GM23338 (cell line): Measurements from ENCODE around the gene TGFBR3. TPM values are rescaled to one million over a fixed set of nuclear protein-coding genes. Genes with fewer than 3 reads are reported as not detected.
A peak's percentile ranks its signal among the peaks of the same experiment; 100 is the strongest.

Source experiments
- ATAC-seq: fragments of 200-7000 bp; cut with Tn5 transposase; 3 replicates; pipeline ENCODE4 v1.9.1; 2020
- DNase-seq: peaks from one replicate; pipeline ENCODE4 v3.0.0-alpha.2; 2015; ENCODE audit warnings: low spot score
- H2AFZ ChIP-seq: fragments of 200-600 bp; sonication (generic); 2 replicates; pipeline ENCODE4 v1.8.0; 2016; ENCODE audit warnings: antibody characterized with exemption, mild to moderate bottlenecking, moderate library complexity
- H3F3A ChIP-seq: fragments of 200-600 bp; sonication (generic); replicated peaks from 2 replicates; pipeline ENCODE4 v1.8.0; 2017; ENCODE audit warnings: antibody characterized with exemption, mixed run types, low read depth
- H3K27ac ChIP-seq: fragments of 200-600 bp; sonication (generic); 2 replicates; pipeline ENCODE4 v1.6.1; 2016; ENCODE audit warnings: low read depth
- H3K27me3 ChIP-seq: fragments of 200-600 bp; sonication (generic); 2 replicates; pipeline ENCODE4 v1.8.0; 2016; ENCODE audit warnings: mild to moderate bottlenecking, mixed run types, moderate library complexity; ENCODE audit not compliant: insufficient read depth
- H3K36me3 ChIP-seq: fragments of 200-600 bp; sonication (generic); 2 replicates; pipeline ENCODE4 v1.8.0; 2016; ENCODE audit warnings: mild to moderate bottlenecking; ENCODE audit not compliant: insufficient read depth
- H3K4me1 ChIP-seq: fragments of 200-600 bp; sonication (generic); 2 replicates; pipeline ENCODE4 v1.8.0; 2016; ENCODE audit warnings: mild to moderate bottlenecking, moderate library complexity; ENCODE audit not compliant: insufficient read depth
- H3K4me2 ChIP-seq: fragments of 200-600 bp; sonication (generic); 2 replicates; pipeline ENCODE4 v1.7.1; 2017; ENCODE audit warnings: mixed run types
- H3K4me3 ChIP-seq: fragments of 200-600 bp; sonication (generic); 2 replicates; pipeline ENCODE4 v1.6.1; 2016; ENCODE audit warnings: mixed run types
- H3K79me2 ChIP-seq: fragments of 200-600 bp; sonication (generic); replicated peaks from 2 replicates; pipeline ENCODE4 v1.8.0; 2017; ENCODE audit warnings: mild to moderate bottlenecking; ENCODE audit not compliant: insufficient read depth
- H3K9me2 ChIP-seq: fragments of 200-600 bp; sonication (generic); 2 replicates; pipeline ENCODE4 v1.8.0; 2017; ENCODE audit not compliant: insufficient read depth
- H4K20me1 ChIP-seq: fragments of 200-600 bp; sonication (generic); replicated peaks from 2 replicates; pipeline ENCODE4 v1.8.0; 2017; ENCODE audit warnings: mild to moderate bottlenecking; ENCODE audit not compliant: insufficient read depth
- H3K27ac Mint-ChIP-seq: 2 replicates; pipeline ENCODE4 v1.8.0; 2020; ENCODE audit warnings: inconsistent platforms, mild to moderate bottlenecking, moderate library complexity, mixed read lengths
- H3K27me3 Mint-ChIP-seq: 3 replicates; pipeline ENCODE4 v1.8.0; 2022; ENCODE audit warnings: low read depth, mild to moderate bottlenecking, moderate library complexity, mixed read lengths, inconsistent platforms; ENCODE audit not compliant: insufficient read depth, poor library complexity
- H3K36me3 Mint-ChIP-seq: 3 replicates; pipeline ENCODE4 v1.8.0; 2021; ENCODE audit warnings: low read depth, mild to moderate bottlenecking, inconsistent platforms, moderate library complexity, mixed read lengths
- H3K4me1 Mint-ChIP-seq: 3 replicates; pipeline ENCODE4 v1.8.0; 2020; ENCODE audit warnings: mild to moderate bottlenecking, inconsistent platforms, mixed read lengths
- H3K4me3 Mint-ChIP-seq: 3 replicates; pipeline ENCODE4 v1.8.0; 2021; ENCODE audit warnings: moderate library complexity, mild to moderate bottlenecking, inconsistent platforms, mixed read lengths
- H3K9me3 Mint-ChIP-seq: 3 replicates; pipeline ENCODE4 v1.8.0; 2020; ENCODE audit warnings: moderate library complexity, mild to moderate bottlenecking, inconsistent platforms, mixed read lengths
- CREB1 ChIP-seq: fragments of 250-450 bp; sonication (Bioruptor Pico); IDR thresholded peaks from 2 replicates; pipeline ENCODE4 v1.5.0; 2020; ENCODE audit warnings: low read depth, mild to moderate bottlenecking, moderate library complexity
- ETS1 ChIP-seq: IDR thresholded peaks from 2 replicates; pipeline ENCODE4 v1.6.1; 2016; ENCODE audit warnings: antibody characterized with exemption
- EZH2 ChIP-seq: fragments of 200-600 bp; sonication (generic); IDR thresholded peaks from one replicate; pipeline ENCODE4 v1.8.0; 2017; ENCODE audit warnings: antibody characterized with exemption, mild to moderate bottlenecking, low read depth; ENCODE audit not compliant: unreplicated experiment
- EZH2phosphoT487 ChIP-seq: fragments of 200-600 bp; sonication (generic); IDR thresholded peaks from one replicate; pipeline ENCODE4 v1.8.1; 2018; ENCODE audit warnings: antibody characterized with exemption; ENCODE audit not compliant: unreplicated experiment
- JUNB ChIP-seq: IDR thresholded peaks from one replicate; pipeline ENCODE4 v1.6.1; 2016; ENCODE audit warnings: antibody characterized with exemption; ENCODE audit not compliant: unreplicated experiment
- NANOG ChIP-seq: IDR thresholded peaks from 2 replicates; pipeline ENCODE4 v1.6.1; 2016; ENCODE audit warnings: antibody characterized with exemption, borderline replicate concordance
- POLR2AphosphoS5 ChIP-seq: IDR thresholded peaks from 2 replicates; pipeline ENCODE4 v1.6.1; 2016; ENCODE audit warnings: antibody characterized with exemption, low read depth
- STAT1 ChIP-seq: IDR thresholded peaks from one replicate; pipeline ENCODE4 v1.6.1; 2016; ENCODE audit warnings: antibody characterized with exemption; ENCODE audit not compliant: unreplicated experiment
- ZNF114 ChIP-seq: fragments of 250-450 bp; sonication (Bioruptor Pico); IDR thresholded peaks from 2 replicates; pipeline ENCODE4 v1.5.0; 2020; ENCODE audit warnings: mild to moderate bottlenecking, moderate library complexity
- ZNF331 ChIP-seq: fragments of 250-450 bp; sonication (Bioruptor Pico); IDR thresholded peaks from 2 replicates; pipeline ENCODE4 v1.5.0; 2020; ENCODE audit warnings: low read depth, mild to moderate bottlenecking, moderate library complexity
- long read RNA-seq: library from polyadenylated mRNA; unstranded; transcript quantifications from one replicate; pipeline ENCODE4 v2.0.0, GENCODE V29; 2020; ENCODE audit not compliant: unreplicated experiment
- polyA plus RNA-seq: library from polyadenylated mRNA; unstranded; fragments of >200 nt; fragmentation: Nextera tagmentation; extraction: Ambion mirVana; gene quantifications from 2 replicates; pipeline ENCODE4 v1.2.1, GENCODE V29; 2016
- total RNA-seq: library from RNA; depleted of rRNA; stranded (reverse); fragments of >200 nt; shearing (Covaris generic); gene quantifications from 2 replicates; pipeline ENCODE4 v1.2.3, GENCODE V29; 2014; rRNA removed
- TF ChIP-seq, protein P1 (sequence below): IDR thresholded peaks from one replicate; pipeline ENCODE4 v1.6.1; 2018; ENCODE audit warnings: antibody characterized with exemption; ENCODE audit not compliant: unreplicated experiment
- TF ChIP-seq, protein P2 (sequence below), 2 experiments: fragments of 200-600 bp in 1 of 2; sonication (generic) in 1 of 2; conservative IDR thresholded peaks; 2 replicates each; pipeline versions ENCODE4 v1.5.1 to v1.6.1; 2016 to 2017; ENCODE audit warnings: antibody characterized with exemption in 2 of 2, low read depth in 2 of 2, mild to moderate bottlenecking in 2 of 2, moderate library complexity in 1 of 2
- TF ChIP-seq, protein P3 (sequence below): fragments of 250-450 bp; sonication (Bioruptor Pico); IDR thresholded peaks from 2 replicates; pipeline ENCODE4 v1.5.0; 2020; ENCODE audit warnings: mild to moderate bottlenecking, moderate library complexity

The TGFBR3 gene
- total RNA-seq = 2.1 and 2.9 TPM in 2 replicates
- polyA plus RNA-seq = 1.2 and 1.7 TPM in 2 replicates
- long read RNA-seq = 0 reads

- no peaks in the 10 kb centered on the region for H3F3A ChIP-seq
- no peaks in the 10 kb centered on the region for H3K79me2 ChIP-seq
- Mint-ChIP-seq H3K27me3 (peaks cover 36% of the 10 kb centered on the region), H3K36me3 (no peaks in the 10 kb centered on the region; the same call in 2 of the 3 replicates), H3K4me1 (peaks cover 12% of the 10 kb centered on the region), H3K4me3 (peak within 1 kb of the TSS; percentile 86), H3K27ac (no peak within 1 kb of the TSS), H3K9me3 (no peaks in the 10 kb centered on the region)
- no peaks in the 10 kb centered on the region for H4K20me1 ChIP-seq
- H3K4me2 ChIP-seq = peak within 1 kb of the TSS; percentile 97
- no peaks in the 10 kb centered on the region for H3K4me1 ChIP-seq
- TF ChIP-seq EZH2 (no peak), STAT1 (no peak), ZNF114 (CRISPR knock-in tag) (no peak), POLR2AphosphoS5 (peak; percentile 52; the same call in 1 of the 2 replicates), JUNB (no peak), NANOG (no peak), EZH2phosphoT487 (no peak), ZNF331 (no peak), CREB1 (CRISPR knock-in tag) (no peak), ETS1 (peak; percentile 18; the same call in 1 of the 2 replicates)
- TF ChIP-seq, protein P1, sequence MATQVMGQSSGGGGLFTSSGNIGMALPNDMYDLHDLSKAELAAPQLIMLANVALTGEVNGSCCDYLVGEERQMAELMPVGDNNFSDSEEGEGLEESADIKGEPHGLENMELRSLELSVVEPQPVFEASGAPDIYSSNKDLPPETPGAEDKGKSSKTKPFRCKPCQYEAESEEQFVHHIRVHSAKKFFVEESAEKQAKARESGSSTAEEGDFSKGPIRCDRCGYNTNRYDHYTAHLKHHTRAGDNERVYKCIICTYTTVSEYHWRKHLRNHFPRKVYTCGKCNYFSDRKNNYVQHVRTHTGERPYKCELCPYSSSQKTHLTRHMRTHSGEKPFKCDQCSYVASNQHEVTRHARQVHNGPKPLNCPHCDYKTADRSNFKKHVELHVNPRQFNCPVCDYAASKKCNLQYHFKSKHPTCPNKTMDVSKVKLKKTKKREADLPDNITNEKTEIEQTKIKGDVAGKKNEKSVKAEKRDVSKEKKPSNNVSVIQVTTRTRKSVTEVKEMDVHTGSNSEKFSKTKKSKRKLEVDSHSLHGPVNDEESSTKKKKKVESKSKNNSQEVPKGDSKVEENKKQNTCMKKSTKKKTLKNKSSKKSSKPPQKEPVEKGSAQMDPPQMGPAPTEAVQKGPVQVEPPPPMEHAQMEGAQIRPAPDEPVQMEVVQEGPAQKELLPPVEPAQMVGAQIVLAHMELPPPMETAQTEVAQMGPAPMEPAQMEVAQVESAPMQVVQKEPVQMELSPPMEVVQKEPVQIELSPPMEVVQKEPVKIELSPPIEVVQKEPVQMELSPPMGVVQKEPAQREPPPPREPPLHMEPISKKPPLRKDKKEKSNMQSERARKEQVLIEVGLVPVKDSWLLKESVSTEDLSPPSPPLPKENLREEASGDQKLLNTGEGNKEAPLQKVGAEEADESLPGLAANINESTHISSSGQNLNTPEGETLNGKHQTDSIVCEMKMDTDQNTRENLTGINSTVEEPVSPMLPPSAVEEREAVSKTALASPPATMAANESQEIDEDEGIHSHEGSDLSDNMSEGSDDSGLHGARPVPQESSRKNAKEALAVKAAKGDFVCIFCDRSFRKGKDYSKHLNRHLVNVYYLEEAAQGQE = no peak
- TF ChIP-seq, protein P2, sequence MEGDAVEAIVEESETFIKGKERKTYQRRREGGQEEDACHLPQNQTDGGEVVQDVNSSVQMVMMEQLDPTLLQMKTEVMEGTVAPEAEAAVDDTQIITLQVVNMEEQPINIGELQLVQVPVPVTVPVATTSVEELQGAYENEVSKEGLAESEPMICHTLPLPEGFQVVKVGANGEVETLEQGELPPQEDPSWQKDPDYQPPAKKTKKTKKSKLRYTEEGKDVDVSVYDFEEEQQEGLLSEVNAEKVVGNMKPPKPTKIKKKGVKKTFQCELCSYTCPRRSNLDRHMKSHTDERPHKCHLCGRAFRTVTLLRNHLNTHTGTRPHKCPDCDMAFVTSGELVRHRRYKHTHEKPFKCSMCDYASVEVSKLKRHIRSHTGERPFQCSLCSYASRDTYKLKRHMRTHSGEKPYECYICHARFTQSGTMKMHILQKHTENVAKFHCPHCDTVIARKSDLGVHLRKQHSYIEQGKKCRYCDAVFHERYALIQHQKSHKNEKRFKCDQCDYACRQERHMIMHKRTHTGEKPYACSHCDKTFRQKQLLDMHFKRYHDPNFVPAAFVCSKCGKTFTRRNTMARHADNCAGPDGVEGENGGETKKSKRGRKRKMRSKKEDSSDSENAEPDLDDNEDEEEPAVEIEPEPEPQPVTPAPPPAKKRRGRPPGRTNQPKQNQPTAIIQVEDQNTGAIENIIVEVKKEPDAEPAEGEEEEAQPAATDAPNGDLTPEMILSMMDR (conservative IDR thresholded peaks at IDR 0.05; ENCODE audit: low read depth in 2 of 2) = 0 out of 4 replicates have a peak, but pooled peaks of 1 of the 2 experiments have one; percentile 8
- TF ChIP-seq, protein P3, sequence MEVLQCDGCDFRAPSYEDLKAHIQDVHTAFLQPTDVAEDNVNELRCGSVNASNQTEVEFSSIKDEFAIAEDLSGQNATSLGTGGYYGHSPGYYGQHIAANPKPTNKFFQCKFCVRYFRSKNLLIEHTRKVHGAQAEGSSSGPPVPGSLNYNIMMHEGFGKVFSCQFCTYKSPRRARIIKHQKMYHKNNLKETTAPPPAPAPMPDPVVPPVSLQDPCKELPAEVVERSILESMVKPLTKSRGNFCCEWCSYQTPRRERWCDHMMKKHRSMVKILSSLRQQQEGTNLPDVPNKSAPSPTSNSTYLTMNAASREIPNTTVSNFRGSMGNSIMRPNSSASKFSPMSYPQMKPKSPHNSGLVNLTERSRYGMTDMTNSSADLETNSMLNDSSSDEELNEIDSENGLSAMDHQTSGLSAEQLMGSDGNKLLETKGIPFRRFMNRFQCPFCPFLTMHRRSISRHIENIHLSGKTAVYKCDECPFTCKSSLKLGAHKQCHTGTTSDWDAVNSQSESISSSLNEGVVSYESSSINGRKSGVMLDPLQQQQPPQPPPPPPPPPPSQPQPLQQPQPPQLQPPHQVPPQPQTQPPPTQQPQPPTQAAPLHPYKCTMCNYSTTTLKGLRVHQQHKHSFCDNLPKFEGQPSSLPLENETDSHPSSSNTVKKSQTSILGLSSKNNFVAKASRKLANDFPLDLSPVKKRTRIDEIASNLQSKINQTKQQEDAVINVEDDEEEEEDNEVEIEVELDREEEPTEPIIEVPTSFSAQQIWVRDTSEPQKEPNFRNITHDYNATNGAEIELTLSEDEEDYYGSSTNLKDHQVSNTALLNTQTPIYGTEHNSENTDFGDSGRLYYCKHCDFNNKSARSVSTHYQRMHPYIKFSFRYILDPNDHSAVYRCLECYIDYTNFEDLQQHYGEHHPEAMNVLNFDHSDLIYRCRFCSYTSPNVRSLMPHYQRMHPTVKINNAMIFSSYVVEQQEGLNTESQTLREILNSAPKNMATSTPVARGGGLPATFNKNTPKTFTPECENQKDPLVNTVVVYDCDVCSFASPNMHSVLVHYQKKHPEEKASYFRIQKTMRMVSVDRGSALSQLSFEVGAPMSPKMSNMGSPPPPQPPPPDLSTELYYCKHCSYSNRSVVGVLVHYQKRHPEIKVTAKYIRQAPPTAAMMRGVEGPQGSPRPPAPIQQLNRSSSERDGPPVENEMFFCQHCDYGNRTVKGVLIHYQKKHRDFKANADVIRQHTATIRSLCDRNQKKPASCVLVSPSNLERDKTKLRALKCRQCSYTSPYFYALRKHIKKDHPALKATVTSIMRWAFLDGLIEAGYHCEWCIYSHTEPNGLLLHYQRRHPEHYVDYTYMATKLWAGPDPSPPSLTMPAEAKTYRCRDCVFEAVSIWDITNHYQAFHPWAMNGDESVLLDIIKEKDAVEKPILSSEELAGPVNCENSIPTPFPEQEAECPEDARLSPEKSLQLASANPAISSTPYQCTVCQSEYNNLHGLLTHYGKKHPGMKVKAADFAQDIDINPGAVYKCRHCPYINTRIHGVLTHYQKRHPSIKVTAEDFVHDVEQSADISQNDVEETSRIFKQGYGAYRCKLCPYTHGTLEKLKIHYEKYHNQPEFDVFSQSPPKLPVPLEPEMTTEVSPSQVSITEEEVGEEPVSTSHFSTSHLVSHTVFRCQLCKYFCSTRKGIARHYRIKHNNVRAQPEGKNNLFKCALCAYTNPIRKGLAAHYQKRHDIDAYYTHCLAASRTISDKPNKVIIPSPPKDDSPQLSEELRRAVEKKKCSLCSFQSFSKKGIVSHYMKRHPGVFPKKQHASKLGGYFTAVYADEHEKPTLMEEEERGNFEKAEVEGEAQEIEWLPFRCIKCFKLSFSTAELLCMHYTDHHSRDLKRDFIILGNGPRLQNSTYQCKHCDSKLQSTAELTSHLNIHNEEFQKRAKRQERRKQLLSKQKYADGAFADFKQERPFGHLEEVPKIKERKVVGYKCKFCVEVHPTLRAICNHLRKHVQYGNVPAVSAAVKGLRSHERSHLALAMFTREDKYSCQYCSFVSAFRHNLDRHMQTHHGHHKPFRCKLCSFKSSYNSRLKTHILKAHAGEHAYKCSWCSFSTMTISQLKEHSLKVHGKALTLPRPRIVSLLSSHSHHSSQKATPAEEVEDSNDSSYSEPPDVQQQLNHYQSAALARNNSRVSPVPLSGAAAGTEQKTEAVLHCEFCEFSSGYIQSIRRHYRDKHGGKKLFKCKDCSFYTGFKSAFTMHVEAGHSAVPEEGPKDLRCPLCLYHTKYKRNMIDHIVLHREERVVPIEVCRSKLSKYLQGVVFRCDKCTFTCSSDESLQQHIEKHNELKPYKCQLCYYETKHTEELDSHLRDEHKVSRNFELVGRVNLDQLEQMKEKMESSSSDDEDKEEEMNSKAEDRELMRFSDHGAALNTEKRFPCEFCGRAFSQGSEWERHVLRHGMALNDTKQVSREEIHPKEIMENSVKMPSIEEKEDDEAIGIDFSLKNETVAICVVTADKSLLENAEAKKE (CRISPR knock-in tag) = no peak
- DNase-seq = peak; percentile 82
- H3K27ac ChIP-seq = no peak within 1 kb of the TSS
- H3K9me2 ChIP-seq = no peaks in the 10 kb centered on the region
- H3K36me3 ChIP-seq = no peaks in the 10 kb centered on the region
- H3K27me3 ChIP-seq = peaks cover 43% of the 10 kb centered on the region
- H3K4me3 ChIP-seq = peak within 1 kb of the TSS; percentile 89
- peak within 1 kb of the TSS; percentile 99 for H2AFZ ChIP-seq
- peak; percentile 79 for ATAC-seq
Measured at GRCh38 chr1:91885716-91886506, at the start of gene TGFBR3. TSS of gene TGFBR3 (minus strand) at chr1:91886151. CDS start at chr1:91861531, 24,620 bp downstream.
